ENCODE measurements around the gene HPS6. TPM values are rescaled to one million over a fixed set of nuclear protein-coding genes. Genes with fewer than 3 reads are reported as not detected.

HPS6 gene
- total and polyA plus RNA-seq, 2 donors (not counting 1 experiment from before 2014, with no cell fraction given): 8.0 to 30.1 TPM

DNA sequence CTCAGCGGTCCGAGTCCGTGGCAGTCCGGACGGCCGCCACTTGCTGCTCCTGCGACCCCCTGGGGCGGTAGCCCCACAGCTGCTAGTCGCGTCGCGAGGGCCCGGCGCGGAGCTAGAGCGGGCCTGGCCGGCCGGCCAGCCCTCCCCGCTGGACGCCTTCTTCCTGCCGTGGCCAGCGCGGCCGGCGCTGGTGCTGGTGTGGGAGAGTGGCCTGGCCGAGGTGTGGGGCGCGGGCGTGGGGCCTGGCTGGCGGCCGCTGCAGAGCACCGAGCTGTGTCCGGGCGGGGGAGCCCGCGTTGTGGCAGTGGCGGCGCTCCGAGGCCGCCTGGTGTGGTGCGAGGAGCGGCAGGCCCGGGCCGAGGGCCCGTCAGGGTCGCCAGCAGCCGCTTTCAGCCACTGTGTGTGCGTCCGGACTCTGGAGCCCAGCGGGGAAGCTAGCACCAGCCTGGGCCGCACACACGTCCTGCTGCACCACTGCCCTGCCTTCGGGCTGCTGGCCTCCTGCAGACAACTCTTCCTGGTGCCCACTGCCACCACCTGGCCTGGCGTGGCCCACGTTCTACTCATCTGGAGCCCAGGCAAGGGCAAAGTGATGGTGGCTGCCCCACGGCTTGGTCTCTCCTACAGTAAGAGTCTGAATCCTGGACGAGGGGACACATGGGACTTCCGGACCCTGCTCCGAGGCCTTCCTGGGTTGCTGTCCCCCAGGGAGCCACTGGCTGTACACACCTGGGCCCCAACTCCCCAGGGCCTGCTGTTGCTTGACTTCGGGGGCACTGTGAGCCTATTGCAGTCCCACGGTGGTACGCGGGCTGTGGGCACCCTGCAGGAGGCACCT lies 631 bp downstream of the HPS6 start:
- Histone ChIP-seq H3K27ac (ENCODE audit: insufficient read depth, low read length) (peak overlapping the region; percentile 73), H3K9ac (ENCODE audit: insufficient read depth, low read length) (peak overlapping the region; percentile 87)
- DNase-seq (ENCODE audit: low read depth in 2 of 2): no peak

GRCh38 chr10:102066399-102067088 lies 1.4 kb downstream of the HPS6 start:
- Histone ChIP-seq H3K9me3 (ENCODE audit: control insufficient read depth, insufficient read depth, low read depth, low read length) (no peaks in the 10 kb centered on the region), H3K36me3 (ENCODE audit: control insufficient read depth, insufficient read depth, low read length) (peaks cover 1% of the 10 kb centered on the region), H3K79me2 (ENCODE audit: control insufficient read depth, insufficient read depth, low read length) (peaks cover 23% of the 10 kb centered on the region), H3K27me3 (ENCODE audit: control insufficient read depth, insufficient read depth, low read length) (no peaks in the 10 kb centered on the region), H3K9ac (ENCODE audit: insufficient read depth, low read length) (peak overlapping the region; percentile 87), H3K4me1 (ENCODE audit: control insufficient read depth, extremely low read depth, insufficient read depth, low read length) (peaks cover 10% of the 10 kb centered on the region), H2AFZ (ENCODE audit: low read length) (no peak overlapping the region), H3K27ac (ENCODE audit: insufficient read depth, low read length) (peak overlapping the region; percentile 9), H3K4me2 (ENCODE audit: extremely low read depth, insufficient read depth, low read length) (peak overlapping the region; percentile 98), H3K4me3 (replicated peaks in 1 of 4; ENCODE audit: control extremely low read depth in 1 of 4, insufficient read depth in 1 of 4, low read depth in 3 of 4, low read length in 4 of 4) (peak overlapping the region; percentile 75 to 82 (median 79)), H4K20me1 (ENCODE audit: control insufficient read depth, extremely low read depth, insufficient read depth, low read length) (no peaks in the 10 kb centered on the region)
- DNase-seq (ENCODE audit: low read depth in 2 of 2): no peak
- TF ChIP-seq EZH2 (IDR thresholded peaks at IDR 0.05; ENCODE audit: low read length, missing control alignments) (no peak), CTCF (conservative IDR thresholded peaks at IDR 0.05 in 1 of 2, IDR thresholded peaks at IDR 0.05 in 1 of 2; ENCODE audit: low read depth in 1 of 2, low read length in 2 of 2) (no peak)

More for the DNA sequence above, 631 bp downstream of the HPS6 start:
- peaks cover 10% of the 10 kb centered on the region for H3K4me1 ChIP-seq (ENCODE audit: control insufficient read depth, extremely low read depth, insufficient read depth, low read length)
- no peaks in the 10 kb centered on the region for H4K20me1 ChIP-seq (ENCODE audit: control insufficient read depth, extremely low read depth, insufficient read depth, low read length)
- no peaks in the 10 kb centered on the region for H3K27me3 ChIP-seq (ENCODE audit: control insufficient read depth, insufficient read depth, low read length)
- H3K36me3 ChIP-seq (ENCODE audit: control insufficient read depth, insufficient read depth, low read length): peaks cover 1% of the 10 kb centered on the region
- H3K4me2 ChIP-seq (ENCODE audit: extremely low read depth, insufficient read depth, low read length): peak overlapping the region; percentile 98
- peak overlapping the region; percentile 75 to 82 (median 79) for H3K4me3 ChIP-seq (replicated peaks in 1 of 4; ENCODE audit: control extremely low read depth in 1 of 4, insufficient read depth in 1 of 4, low read depth in 3 of 4, low read length in 4 of 4)
- TF ChIP-seq CTCF (conservative IDR thresholded peaks at IDR 0.05 in 1 of 2, IDR thresholded peaks at IDR 0.05 in 1 of 2; ENCODE audit: low read depth in 1 of 2, low read length in 2 of 2) (no peak), EZH2 (IDR thresholded peaks at IDR 0.05; ENCODE audit: low read length, missing control alignments) (no peak)
- no peaks in the 10 kb centered on the region for H3K9me3 ChIP-seq (ENCODE audit: control insufficient read depth, insufficient read depth, low read depth, low read length)
- H2AFZ ChIP-seq (ENCODE audit: low read length): peak overlapping the region; percentile 70
- peaks cover 23% of the 10 kb centered on the region for H3K79me2 ChIP-seq (ENCODE audit: control insufficient read depth, insufficient read depth, low read length)
